ENCODE measurements around the gene PTPRU. TPM values are rescaled to one million over a fixed set of nuclear protein-coding genes. Genes with fewer than 3 reads are reported as not detected.

PTPRU gene
- total RNA-seq, 1 experiment from 2014 or later, result 45.5 TPM

GRCh38 chr1:29255134-29255666 is 18.9 kb downstream of the PTPRU start:
- H3K4me1 Mint-ChIP-seq, result peaks cover 57 to 64% of the 10 kb centered on the region in 2 experiments
- H3K9me3 Mint-ChIP-seq, result no peaks in the 10 kb centered on the region; a peak in 2 of 5 replicates
- H3K27ac ChIP-seq (ENCODE audit: insufficient read length, low read depth, low read length), result no peak overlapping the region
- no peaks in the 10 kb centered on the region for H3K9me3 ChIP-seq (ENCODE audit: control insufficient read depth, low read depth, low read length)
- H3K27me3 ChIP-seq (ENCODE audit: insufficient read depth, low read length), result peaks cover 7% of the 10 kb centered on the region; the same call in 1 of the 2 replicates
- no peak overlapping the region for H4K8ac ChIP-seq (replicated peaks; ENCODE audit: insufficient read length, low read depth, low read length)
- no peak overlapping the region for H3T11ph ChIP-seq (ENCODE audit: low read length)
- peaks cover 0 to 5% (median 0%) of the 10 kb centered on the region in 3 experiments; a peak in 1 of 7 replicates for H3K36me3 Mint-ChIP-seq (ENCODE audit: insufficient read depth in 1 of 3, low read depth in 3 of 3)
- H3K79me2 ChIP-seq (ENCODE audit: insufficient read depth, low read length), result peaks cover 2% of the 10 kb centered on the region; the same call in 1 of the 2 replicates
- no peak overlapping the region for H2BK20ac ChIP-seq (ENCODE audit: low read depth, low read length, poor library complexity, severe bottlenecking)
- peaks cover 22% of the 10 kb centered on the region for H3K27me3 Mint-ChIP-seq (ENCODE audit: low read depth)
- no peak overlapping the region for H3K4me2 ChIP-seq (ENCODE audit: insufficient read depth, insufficient read length, low read length)
- no peaks in the 10 kb centered on the region for H3K79me1 ChIP-seq (ENCODE audit: insufficient read depth, low read depth, low read length, poor library complexity, severe bottlenecking)
- no peak overlapping the region for H2BK15ac ChIP-seq (ENCODE audit: low read depth, low read length)
- no peak overlapping the region for H4K91ac ChIP-seq (ENCODE audit: insufficient read length, low read depth, low read length)
- no peaks in the 10 kb centered on the region for H4K20me1 ChIP-seq (ENCODE audit: control insufficient read depth, insufficient read depth, insufficient read length)
- no peak overlapping the region for H3K56ac ChIP-seq (ENCODE audit: insufficient read length, low read depth, low read length)
- no peak overlapping the region for H2BK5ac ChIP-seq (ENCODE audit: insufficient read length, low read length)
- H3K4ac ChIP-seq (ENCODE audit: low read depth, low read length), result no peak overlapping the region
- H3K4me1 ChIP-seq (ENCODE audit: insufficient read depth, low read length), result peaks cover 13% of the 10 kb centered on the region; the same call in 1 of the 2 replicates
- H3K23ac ChIP-seq (ENCODE audit: insufficient read length, low read depth, low read length), result no peak overlapping the region
- no peak overlapping the region for H2AK5ac ChIP-seq (ENCODE audit: insufficient read length, low read length)
- H2AFZ ChIP-seq (ENCODE audit: low read length), result no peak overlapping the region
- H4K5ac ChIP-seq (ENCODE audit: insufficient read length, low read depth, low read length), result no peak overlapping the region
- no peak overlapping the region for H2BK120ac ChIP-seq (ENCODE audit: low read depth, low read length, poor library complexity, severe bottlenecking)
- H3K27ac Mint-ChIP-seq, result peak overlapping the region in 1 of 3 experiments; percentile 49; a peak in 1 of 7 replicates
- no CpG with 5 or more reads among the region's 10 CpGs for WGBS (ENCODE audit: extremely low coverage, insufficient read length, low lambda C conversion rate)
- no peak overlapping the region for H3K18ac ChIP-seq (ENCODE audit: insufficient read length, low read depth, low read length)
- no peak overlapping the region for H3K14ac ChIP-seq (ENCODE audit: insufficient read depth, low read length)
- peaks cover 7% of the 10 kb centered on the region for H3K23me2 ChIP-seq (ENCODE audit: insufficient read length, low read depth, low read length, poor library complexity, severe bottlenecking)
- H3K9ac ChIP-seq (ENCODE audit: extremely low read depth, insufficient read length, low read length), result no peak overlapping the region
- H3K4me3 Mint-ChIP-seq, result no peak overlapping the region
- DNase-seq, result no peak
- no peak overlapping the region for H2BK12ac ChIP-seq (ENCODE audit: insufficient read length, low read depth, low read length)
- no peak for TF ChIP-seq CTCF (conservative IDR thresholded peaks at IDR 0.05)

Measured in H9 (cell line).